NCI-H2171 treated with DMSO at 0.1 percent for 48 hours (cell line): ENCODE measurements around the gene FLT1.

ENCODE experiments used
- DNase-seq: peaks from one replicate; lab custom pipeline; 2025; lab: John Stamatoyannopoulos, UW

The FLT1 gene

GRCh38 chr13:28424541-28424940 lies 70.4 kb downstream of the FLT1 start:
- DNase-seq: no peak

DNA sequence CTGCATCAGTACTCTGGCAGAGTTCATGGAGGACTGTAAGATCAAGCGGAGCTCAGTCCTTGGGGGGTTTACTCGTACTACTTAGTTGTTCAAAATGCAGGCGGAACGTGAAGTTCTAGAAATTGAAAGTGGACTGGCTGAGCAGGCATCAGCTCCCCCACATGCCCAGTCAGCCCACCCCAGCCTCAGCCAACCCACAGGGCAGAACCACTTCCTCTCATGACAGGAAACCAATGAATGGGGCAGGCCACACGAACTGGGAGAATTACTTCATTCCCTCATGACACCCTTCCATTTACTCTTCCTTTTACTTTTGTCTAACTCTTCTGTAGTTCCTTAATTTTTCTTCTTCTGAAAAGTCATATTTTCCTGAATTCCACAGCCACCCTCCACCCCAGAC lies 71.9 kb downstream of the FLT1 start:
- no peak for DNase-seq

DNA sequence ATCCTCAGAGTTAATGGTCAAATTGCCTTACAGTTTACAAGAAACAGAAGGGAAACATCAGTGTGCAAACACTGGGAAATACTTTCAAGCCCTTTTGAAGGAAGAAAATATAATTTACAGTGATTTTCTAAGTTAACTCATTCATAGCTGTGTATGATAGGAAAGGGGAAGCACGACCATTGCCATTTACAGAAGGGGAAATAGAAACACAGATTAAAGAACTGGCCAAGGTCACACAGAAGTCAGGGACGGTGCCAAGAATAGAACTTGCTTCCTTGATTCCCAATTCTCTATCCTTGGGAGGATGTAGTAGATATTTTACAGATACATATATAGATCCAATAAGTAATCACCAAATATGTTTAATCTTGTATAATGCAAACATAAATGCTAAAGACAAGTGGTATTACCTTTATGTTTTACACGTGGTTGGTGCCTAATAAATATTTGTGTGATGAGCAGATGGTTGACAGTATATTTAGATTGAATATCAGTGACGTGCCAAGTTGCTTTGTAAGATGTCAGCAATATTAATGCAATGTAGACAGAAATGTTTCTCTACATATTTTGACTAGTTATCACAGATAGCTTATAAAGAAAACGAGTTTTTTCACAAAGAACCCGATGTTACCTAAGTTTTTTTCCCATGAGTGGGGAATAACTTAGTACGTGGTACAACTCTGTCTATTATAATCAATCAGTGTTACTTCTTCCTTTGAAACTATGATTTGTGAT lies 73.1 kb downstream of the FLT1 start:
- no peak for DNase-seq

DNA sequence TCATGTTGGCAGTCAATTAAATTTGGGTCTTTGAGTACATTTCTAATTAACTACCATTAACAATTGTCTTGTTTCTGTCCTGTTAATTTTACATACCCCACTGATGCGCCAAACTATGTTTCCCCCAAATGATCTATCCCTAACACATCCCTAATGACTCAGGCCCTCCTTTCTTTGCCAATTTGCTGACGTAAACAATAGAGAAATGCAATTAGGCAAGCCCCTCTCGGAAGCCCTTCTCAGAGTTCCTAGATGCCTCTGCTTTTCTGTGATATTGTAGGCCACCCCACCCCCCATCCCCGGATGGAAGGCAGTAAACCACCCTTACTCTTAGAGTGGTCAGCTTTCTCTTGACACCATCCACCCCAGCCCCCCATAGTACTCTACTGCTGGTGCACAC lies 74.2 kb downstream of the FLT1 start:
- no peak for DNase-seq

DNA sequence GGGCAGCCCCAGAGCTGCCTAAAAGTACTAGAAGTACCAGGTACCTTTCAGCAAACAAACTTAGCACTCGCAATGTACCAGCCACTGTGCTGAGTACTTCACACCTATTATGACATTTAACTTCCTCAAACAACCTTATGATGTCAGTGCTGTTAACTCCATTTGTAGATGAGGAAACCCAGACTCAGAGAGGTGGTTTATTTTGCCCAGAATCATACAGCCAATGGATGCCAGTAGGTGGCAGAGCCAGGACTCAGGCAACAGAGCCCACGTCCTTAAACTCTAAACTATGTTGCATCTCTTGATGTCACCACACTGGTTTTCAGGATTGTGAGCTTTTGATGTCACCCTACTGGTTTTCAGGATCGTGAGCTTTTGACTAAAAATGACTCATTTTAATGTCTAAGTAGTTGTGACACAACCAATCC lies 78.9 kb downstream of the FLT1 start:
- no peak for DNase-seq

GRCh38 chr13:28413999-28414398 lies 80.9 kb downstream of the FLT1 start:
- DNase-seq: no peak

DNA sequence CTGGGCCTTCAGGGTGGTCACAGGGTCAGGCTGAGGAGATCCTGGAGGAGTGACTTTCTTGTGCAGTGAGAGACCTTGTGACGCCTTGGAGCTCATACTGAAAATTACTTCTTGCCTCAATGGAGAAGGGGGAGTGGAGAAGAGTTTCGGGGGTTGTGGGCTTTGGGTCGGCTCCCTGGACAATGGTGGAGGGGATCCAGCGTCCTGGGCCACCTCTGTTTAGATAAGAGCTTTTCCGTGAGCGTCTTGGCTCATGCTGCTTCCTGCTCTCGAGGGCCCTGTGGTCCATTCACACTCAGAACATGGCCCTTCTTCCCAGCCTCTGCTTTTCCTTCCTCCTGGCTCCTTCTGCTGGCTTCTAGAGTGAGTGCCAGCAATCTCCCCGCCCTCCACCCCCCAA lies 81.9 kb downstream of the FLT1 start:
- DNase-seq: no peak

GRCh38 chr13:28411831-28412353 lies 83.0 kb downstream of the FLT1 start:
- no peak for DNase-seq

- no peak for DNase-seq
Measured at GRCh38 chr13:28410096-28410495, 84.8 kb downstream of the FLT1 start.

DNA sequence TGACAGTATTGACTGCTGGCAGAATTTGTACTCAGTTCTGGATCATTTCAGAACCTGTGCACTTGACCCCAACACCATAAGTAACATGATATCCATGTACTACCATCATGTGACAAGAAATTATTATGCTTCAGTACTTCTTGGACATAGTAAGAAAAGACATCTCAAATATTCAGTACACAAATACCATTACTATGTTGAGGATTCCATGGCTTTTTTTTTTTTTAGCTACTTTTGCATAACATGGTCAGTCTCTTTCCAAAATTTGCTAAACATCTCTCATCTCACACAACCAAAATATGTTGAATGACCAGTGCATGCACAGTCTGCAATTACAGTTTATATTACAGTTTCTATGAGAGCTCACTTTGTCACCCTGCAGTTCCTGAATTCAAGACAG lies 85.3 kb downstream of the FLT1 start:
- DNase-seq: no peak

- no peak for DNase-seq
Measured at GRCh38 chr13:28408863-28409262, 86.1 kb downstream of the FLT1 start.

- no peak for DNase-seq
Measured at GRCh38 chr13:28408235-28408848, 86.6 kb downstream of the FLT1 start.

- DNase-seq: no peak
Measured at GRCh38 chr13:28406733-28407266, 88.1 kb downstream of the FLT1 start.

GRCh38 chr13:28402057-28402381 lies 92.9 kb downstream of the FLT1 start:
- no peak for DNase-seq

- no peak for DNase-seq
Measured at GRCh38 chr13:28401303-28402056, 93.4 kb downstream of the FLT1 start.

DNA sequence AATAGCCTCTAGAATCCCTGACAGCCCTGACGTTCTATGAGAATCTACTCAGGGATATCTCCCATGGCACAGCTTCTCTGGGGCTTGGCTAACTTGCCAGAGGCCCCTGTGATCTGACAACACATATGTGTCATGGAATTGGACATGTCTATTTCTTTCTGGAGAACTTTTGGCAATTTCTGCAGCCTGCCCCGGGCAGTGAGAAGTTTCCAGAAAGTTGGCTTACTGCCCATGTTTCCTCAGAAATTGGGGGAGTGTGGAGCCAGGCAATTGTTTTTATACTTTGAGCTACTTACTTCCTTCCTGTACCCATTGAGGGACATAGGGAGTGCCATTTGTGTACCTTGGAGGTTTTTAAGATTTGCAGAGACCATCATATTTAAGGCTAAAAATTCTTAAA lies 98.9 kb downstream of the FLT1 start:
- DNase-seq: no peak

- no peak for DNase-seq
Measured at GRCh38 chr13:28394422-28394821, 100.5 kb downstream of the FLT1 start.

GRCh38 chr13:28392896-28393505 lies 101.9 kb downstream of the FLT1 start:
- DNase-seq: no peak

- DNase-seq: no peak
Measured at GRCh38 chr13:28392428-28392827, 102.5 kb downstream of the FLT1 start.

- no peak for DNase-seq
Measured at GRCh38 chr13:28387740-28388501, 107.0 kb downstream of the FLT1 start.

DNA sequence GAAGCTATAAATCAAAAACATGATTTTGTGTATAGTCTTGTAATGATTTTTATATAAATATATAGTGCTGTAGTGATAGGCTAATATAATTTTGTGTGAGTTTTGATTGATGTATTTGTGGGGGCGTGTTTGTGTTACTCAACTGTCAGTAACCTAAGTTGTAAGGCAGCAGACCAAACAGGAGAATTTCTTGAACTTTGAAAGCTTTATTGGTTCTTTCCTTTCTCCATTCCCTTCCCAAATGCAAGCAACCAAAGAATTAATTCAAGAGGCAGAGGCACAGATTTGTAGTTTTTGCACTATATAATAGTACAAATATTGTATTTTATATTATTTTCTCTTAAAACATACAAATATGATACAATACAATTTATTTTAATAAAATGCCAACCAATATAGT lies 109.6 kb downstream of the FLT1 start:
- no peak for DNase-seq

DNA sequence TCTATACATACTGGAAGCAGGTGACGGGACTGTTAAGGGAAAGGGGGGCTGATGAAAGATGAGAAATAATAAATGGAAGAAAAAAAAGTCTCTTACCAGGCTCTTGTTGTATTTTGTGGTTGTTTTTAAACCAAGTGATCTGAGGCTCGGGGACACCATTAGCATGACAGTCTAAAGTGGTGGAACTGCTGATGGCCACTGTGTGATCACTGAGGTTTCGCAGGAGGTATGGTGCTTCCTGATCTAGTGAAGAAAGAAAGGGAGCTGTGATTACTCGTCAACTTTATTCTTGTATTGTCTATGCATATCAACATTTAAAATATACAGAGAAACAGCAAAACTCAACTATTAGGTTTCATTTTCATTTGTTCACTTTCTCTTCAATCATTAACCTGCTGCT lies 110.1 kb downstream of the FLT1 start:
- no peak for DNase-seq
